ENCODE results near the gene SERPINB4. TPM values are rescaled to one million over a fixed set of nuclear protein-coding genes. Genes with fewer than 3 reads are reported as not detected.

The SERPINB4 gene
- total RNA-seq, 1 donor from 2014 or later: not detected

DNA sequence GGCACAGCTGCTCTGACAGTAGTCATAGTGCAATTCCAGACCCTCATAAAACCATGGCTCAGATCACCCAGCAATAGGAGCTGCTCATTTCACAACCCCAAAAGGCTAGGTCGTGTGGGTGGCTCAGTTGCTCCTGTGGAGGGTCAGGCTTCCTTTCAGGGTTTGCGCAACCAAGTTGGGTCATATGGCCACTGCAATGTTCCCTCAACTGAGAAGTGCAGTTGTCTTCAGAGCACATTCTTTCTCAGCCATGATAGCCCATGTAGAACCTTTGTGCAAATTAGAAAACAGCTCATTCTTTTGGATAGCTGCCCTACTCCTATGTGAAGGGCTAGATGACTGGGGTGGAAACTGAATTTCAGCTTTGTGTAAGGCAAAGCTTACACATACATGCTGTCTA, 53.7 kb downstream of the SERPINB4 start:
- no peaks in the 10 kb centered on the region for H3K9me3 Mint-ChIP-seq
- no peaks in the 10 kb centered on the region for H3K4me1 Mint-ChIP-seq
- H3K36me3 Mint-ChIP-seq (ENCODE audit: low read depth): no peaks in the 10 kb centered on the region
- H3K4me3 Mint-ChIP-seq: no peak overlapping the region
- TF ChIP-seq, protein P1, sequence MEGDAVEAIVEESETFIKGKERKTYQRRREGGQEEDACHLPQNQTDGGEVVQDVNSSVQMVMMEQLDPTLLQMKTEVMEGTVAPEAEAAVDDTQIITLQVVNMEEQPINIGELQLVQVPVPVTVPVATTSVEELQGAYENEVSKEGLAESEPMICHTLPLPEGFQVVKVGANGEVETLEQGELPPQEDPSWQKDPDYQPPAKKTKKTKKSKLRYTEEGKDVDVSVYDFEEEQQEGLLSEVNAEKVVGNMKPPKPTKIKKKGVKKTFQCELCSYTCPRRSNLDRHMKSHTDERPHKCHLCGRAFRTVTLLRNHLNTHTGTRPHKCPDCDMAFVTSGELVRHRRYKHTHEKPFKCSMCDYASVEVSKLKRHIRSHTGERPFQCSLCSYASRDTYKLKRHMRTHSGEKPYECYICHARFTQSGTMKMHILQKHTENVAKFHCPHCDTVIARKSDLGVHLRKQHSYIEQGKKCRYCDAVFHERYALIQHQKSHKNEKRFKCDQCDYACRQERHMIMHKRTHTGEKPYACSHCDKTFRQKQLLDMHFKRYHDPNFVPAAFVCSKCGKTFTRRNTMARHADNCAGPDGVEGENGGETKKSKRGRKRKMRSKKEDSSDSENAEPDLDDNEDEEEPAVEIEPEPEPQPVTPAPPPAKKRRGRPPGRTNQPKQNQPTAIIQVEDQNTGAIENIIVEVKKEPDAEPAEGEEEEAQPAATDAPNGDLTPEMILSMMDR (conservative IDR thresholded peaks at IDR 0.05): no peak
- H3K27ac Mint-ChIP-seq (ENCODE audit: unreplicated experiment): no peak overlapping the region
- DNase-seq (ENCODE audit: low read depth, low spot score): no peak
- H3K27me3 Mint-ChIP-seq (ENCODE audit: low read depth): no peaks in the 10 kb centered on the region

DNA sequence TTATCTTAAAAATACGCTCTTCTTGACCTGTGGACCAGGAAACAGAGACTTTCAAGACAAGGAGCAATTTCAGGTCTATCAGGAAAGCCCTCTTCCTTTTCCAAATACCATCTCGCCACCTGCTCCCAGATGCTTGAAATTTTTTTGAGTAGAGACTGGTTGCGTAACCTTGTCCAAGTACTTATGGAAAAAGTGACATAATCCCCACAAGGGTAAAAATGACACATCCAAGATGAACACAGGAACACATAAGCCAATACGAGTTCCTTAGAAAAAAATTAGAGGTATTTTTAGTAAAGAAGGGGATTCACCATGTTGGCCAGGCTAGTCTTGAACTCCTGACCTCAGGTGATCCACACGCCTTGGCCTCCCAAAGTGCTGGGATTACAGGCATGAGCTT, 55.1 kb downstream of the SERPINB4 start:
- H3K4me3 Mint-ChIP-seq: no peak overlapping the region
- no peaks in the 10 kb centered on the region for H3K4me1 Mint-ChIP-seq
- TF ChIP-seq, protein P1 (conservative IDR thresholded peaks at IDR 0.05): no peak
- no peaks in the 10 kb centered on the region for H3K27me3 Mint-ChIP-seq (ENCODE audit: low read depth)
- no peak for DNase-seq (ENCODE audit: low read depth, low spot score)
- H3K27ac Mint-ChIP-seq (ENCODE audit: unreplicated experiment): no peak overlapping the region
- no peaks in the 10 kb centered on the region for H3K9me3 Mint-ChIP-seq
- H3K36me3 Mint-ChIP-seq (ENCODE audit: low read depth): no peaks in the 10 kb centered on the region

Other genes starting within 250 kb of the SERPINB4 start
- 34.2 and 41.8 TPM in 2 replicates for gene VPS4B, start 221.8 kb downstream of the SERPINB4 start, total RNA-seq
- gene SERPINB5, start 167.3 kb downstream of the SERPINB4 start, total RNA-seq: not detected in 2 replicates
- gene SERPINB12, start 101.9 kb downstream of the SERPINB4 start, total RNA-seq: not detected in 2 replicates
- not detected in 2 replicates for gene SERPINB13, start 56.9 kb downstream of the SERPINB4 start, total RNA-seq
- not detected in 2 replicates for gene SERPINB3, start 17.6 kb upstream of the SERPINB4 start, total RNA-seq
- gene SERPINB11, start 58.7 kb upstream of the SERPINB4 start, total RNA-seq: not detected in 2 replicates
- not detected in 2 replicates for gene SERPINB7, start 131.2 kb upstream of the SERPINB4 start, total RNA-seq
- not detected in 2 replicates for gene SERPINB2, start 243.4 kb upstream of the SERPINB4 start, total RNA-seq

Measured in neural crest cell (in vitro differentiated cells).